GM12878 (cell line): ENCODE measurements around the gene CTSW.

ENCODE experiments used
- CREB1 ChIP-seq: IDR thresholded peaks from 2 replicates; pipeline ENCODE4 v1.6.1; 2012; ENCODE audit warnings: low read depth, mild to moderate bottlenecking, inconsistent platforms
- EP300 ChIP-seq, 2 experiments: fragments of 150-350 bp in 1 of 2; IDR thresholded peaks; 2 replicates each; pipeline ENCODE4 v1.6.1; 2011 to 2012; ENCODE audit warnings: low read depth in 2 of 2, low read length in 2 of 2, borderline replicate concordance in 1 of 2, improper control_type of control experiment in 1 of 2, inconsistent platforms in 1 of 2; ENCODE audit not compliant: control insufficient read depth in 1 of 2
- EZH2 ChIP-seq: IDR thresholded peaks from 2 replicates; pipeline ENCODE4 v1.6.1; 2012; ENCODE audit warnings: low read depth, mild to moderate bottlenecking, control low read depth, inconsistent platforms, low read length, borderline replicate concordance; ENCODE audit not compliant: control insufficient read depth
- FOXK2 ChIP-seq: fragments of 450-650 bp; IDR thresholded peaks from 2 replicates; pipeline ENCODE4 v1.6.1; 2017; ENCODE audit warnings: mild to moderate bottlenecking, moderate library complexity
- NR2C1 ChIP-seq: fragments of 450-650 bp; IDR thresholded peaks from 2 replicates; pipeline ENCODE4 v1.6.1; 2017; ENCODE audit warnings: antibody characterized with exemption, mild to moderate bottlenecking, moderate library complexity
- POLR2A ChIP-seq: IDR thresholded peaks from 2 replicates; pipeline ENCODE4 v1.6.1; 2011; ENCODE audit warnings: low read depth, mild to moderate bottlenecking, low read length
- SPI1 ChIP-seq: IDR thresholded peaks from 2 replicates; pipeline ENCODE4 v1.6.1; 2011; ENCODE audit warnings: low read depth, mild to moderate bottlenecking, low read length, moderate library complexity, borderline replicate concordance; ENCODE audit not compliant: insufficient read depth
- STAT3 ChIP-seq: IDR thresholded peaks from 2 replicates; pipeline ENCODE4 v1.6.1; 2011; ENCODE audit warnings: low read depth, low read length, improper control_type of control experiment
- SUPT20H ChIP-seq: IDR thresholded peaks from 2 replicates; pipeline ENCODE4 v1.6.1; 2011; ENCODE audit warnings: low read depth, mild to moderate bottlenecking, low read length, moderate library complexity, borderline replicate concordance; ENCODE audit not compliant: control insufficient read depth
- ZBTB11 ChIP-seq: fragments of 450-650 bp; formaldehyde crosslinking; IDR thresholded peaks from 2 replicates; pipeline ENCODE4 v1.5.0; 2022; ENCODE audit warnings: mild to moderate bottlenecking, missing genetic modification characterization
- ZNF274 ChIP-seq: IDR thresholded peaks from one replicate; pipeline ENCODE4 v1.8.0; 2011; ENCODE audit not compliant: insufficient read length, insufficient read depth
- TF ChIP-seq, protein P1 (sequence below), 3 experiments: IDR thresholded peaks in 2 of 3; conservative IDR thresholded peaks in 1 of 3; 2 replicates each; pipeline ENCODE4 v1.5.1; 2011; ENCODE audit warnings: low read depth in 3 of 3, low read length in 3 of 3, mild to moderate bottlenecking in 3 of 3, control low read depth in 2 of 3, moderate library complexity in 2 of 3, inconsistent platforms in 1 of 3, mixed read lengths in 1 of 3; ENCODE audit not compliant: control insufficient read depth in 2 of 3, insufficient read depth in 1 of 3; ENCODE audit errors: extremely low read depth in 1 of 3
- TF ChIP-seq, protein P2 (sequence below): fragments of 450-650 bp; IDR thresholded peaks from 2 replicates; pipeline ENCODE4 v1.6.1; 2018; ENCODE audit warnings: mild to moderate bottlenecking, low read depth, moderate library complexity; ENCODE audit not compliant: partially characterized antibody
- TF ChIP-seq, protein P3 (sequence below): IDR thresholded peaks from 2 replicates; pipeline ENCODE4 v1.6.1; 2011; ENCODE audit warnings: borderline replicate concordance, low read depth, mild to moderate bottlenecking, moderate library complexity, mixed read lengths, low read length; ENCODE audit not compliant: insufficient read depth; ENCODE audit errors: extremely low read length

DNA sequence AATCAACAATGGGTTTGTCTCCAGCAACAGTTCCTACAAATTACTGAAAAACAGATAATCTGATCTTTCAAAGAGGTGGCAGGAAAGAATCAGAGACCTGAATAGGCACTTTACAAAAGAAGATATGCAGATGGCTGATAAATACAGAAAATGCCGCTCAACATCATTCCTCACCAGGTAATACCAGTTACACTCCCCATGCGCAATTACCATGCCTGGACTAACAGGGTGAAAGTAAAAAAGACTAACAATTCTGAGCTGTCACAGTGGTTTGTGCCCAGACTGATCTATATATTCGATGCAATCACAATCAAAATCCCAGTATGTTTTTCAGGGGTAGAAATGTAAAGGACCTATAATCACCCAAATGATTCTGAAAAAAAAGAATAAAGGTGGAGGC, 35.8 kb upstream of the CTSW start:
- no peak for TF ChIP-seq STAT3
- no peak for TF ChIP-seq EZH2
- no peak for TF ChIP-seq EP300 (IDR thresholded peaks at IDR 0.05; ENCODE audit: borderline replicate concordance in 1 of 2, control insufficient read depth in 1 of 2, low read depth in 2 of 2, low read length in 2 of 2)
- TF ChIP-seq POLR2A: no peak
- TF ChIP-seq, protein P1, sequence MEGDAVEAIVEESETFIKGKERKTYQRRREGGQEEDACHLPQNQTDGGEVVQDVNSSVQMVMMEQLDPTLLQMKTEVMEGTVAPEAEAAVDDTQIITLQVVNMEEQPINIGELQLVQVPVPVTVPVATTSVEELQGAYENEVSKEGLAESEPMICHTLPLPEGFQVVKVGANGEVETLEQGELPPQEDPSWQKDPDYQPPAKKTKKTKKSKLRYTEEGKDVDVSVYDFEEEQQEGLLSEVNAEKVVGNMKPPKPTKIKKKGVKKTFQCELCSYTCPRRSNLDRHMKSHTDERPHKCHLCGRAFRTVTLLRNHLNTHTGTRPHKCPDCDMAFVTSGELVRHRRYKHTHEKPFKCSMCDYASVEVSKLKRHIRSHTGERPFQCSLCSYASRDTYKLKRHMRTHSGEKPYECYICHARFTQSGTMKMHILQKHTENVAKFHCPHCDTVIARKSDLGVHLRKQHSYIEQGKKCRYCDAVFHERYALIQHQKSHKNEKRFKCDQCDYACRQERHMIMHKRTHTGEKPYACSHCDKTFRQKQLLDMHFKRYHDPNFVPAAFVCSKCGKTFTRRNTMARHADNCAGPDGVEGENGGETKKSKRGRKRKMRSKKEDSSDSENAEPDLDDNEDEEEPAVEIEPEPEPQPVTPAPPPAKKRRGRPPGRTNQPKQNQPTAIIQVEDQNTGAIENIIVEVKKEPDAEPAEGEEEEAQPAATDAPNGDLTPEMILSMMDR (IDR thresholded peaks at IDR 0.05 in 2 of 3, conservative IDR thresholded peaks at IDR 0.05 in 1 of 3; ENCODE audit: control insufficient read depth in 2 of 3, extremely low read depth in 1 of 3, insufficient read depth in 1 of 3, low read depth in 3 of 3, low read length in 3 of 3): no peak
- no peak for TF ChIP-seq SPI1
- TF ChIP-seq, protein P2, sequence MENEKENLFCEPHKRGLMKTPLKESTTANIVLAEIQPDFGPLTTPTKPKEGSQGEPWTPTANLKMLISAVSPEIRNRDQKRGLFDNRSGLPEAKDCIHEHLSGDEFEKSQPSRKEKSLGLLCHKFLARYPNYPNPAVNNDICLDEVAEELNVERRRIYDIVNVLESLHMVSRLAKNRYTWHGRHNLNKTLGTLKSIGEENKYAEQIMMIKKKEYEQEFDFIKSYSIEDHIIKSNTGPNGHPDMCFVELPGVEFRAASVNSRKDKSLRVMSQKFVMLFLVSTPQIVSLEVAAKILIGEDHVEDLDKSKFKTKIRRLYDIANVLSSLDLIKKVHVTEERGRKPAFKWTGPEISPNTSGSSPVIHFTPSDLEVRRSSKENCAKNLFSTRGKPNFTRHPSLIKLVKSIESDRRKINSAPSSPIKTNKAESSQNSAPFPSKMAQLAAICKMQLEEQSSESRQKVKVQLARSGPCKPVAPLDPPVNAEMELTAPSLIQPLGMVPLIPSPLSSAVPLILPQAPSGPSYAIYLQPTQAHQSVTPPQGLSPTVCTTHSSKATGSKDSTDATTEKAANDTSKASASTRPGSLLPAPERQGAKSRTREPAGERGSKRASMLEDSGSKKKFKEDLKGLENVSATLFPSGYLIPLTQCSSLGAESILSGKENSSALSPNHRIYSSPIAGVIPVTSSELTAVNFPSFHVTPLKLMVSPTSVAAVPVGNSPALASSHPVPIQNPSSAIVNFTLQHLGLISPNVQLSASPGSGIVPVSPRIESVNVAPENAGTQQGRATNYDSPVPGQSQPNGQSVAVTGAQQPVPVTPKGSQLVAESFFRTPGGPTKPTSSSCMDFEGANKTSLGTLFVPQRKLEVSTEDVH: no peak
- no peak for TF ChIP-seq ZBTB11 (CRISPR knock-in tag)
- TF ChIP-seq CREB1: no peak
- TF ChIP-seq ZNF274: no peak
- no peak for TF ChIP-seq NR2C1
- TF ChIP-seq SUPT20H: no peak
- TF ChIP-seq FOXK2: no peak
- TF ChIP-seq, protein P3, sequence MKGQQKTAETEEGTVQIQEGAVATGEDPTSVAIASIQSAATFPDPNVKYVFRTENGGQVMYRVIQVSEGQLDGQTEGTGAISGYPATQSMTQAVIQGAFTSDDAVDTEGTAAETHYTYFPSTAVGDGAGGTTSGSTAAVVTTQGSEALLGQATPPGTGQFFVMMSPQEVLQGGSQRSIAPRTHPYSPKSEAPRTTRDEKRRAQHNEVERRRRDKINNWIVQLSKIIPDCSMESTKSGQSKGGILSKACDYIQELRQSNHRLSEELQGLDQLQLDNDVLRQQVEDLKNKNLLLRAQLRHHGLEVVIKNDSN: no peak
